GM13977 (cell line): ENCODE measurements around the gene ST3GAL5.

Source experiments
- DNase-seq: peaks from one replicate; pipeline ENCODE4 v3.0.0; 2012; ENCODE audit warnings: low spot score
- in situ Hi-C: fragments of 300-500 bp; cut with MboI; formaldehyde crosslinking; loops from one replicate; pipeline ENCODE4 v1.12.0; 2022; ENCODE audit warnings: low sequenced_read_pairs, low pct_unique_long_range_greater_than_20kb, mixed read lengths, inconsistent platforms; ENCODE audit not compliant: unreplicated experiment
- TF ChIP-seq, protein P1 (sequence below): IDR thresholded peaks from 2 replicates; pipeline ENCODE4 v1.5.1; 2012; ENCODE audit warnings: mild to moderate bottlenecking, control low read depth; ENCODE audit not compliant: insufficient read depth; ENCODE audit errors: extremely low read depth, missing control alignments

Gene ST3GAL5

DNA sequence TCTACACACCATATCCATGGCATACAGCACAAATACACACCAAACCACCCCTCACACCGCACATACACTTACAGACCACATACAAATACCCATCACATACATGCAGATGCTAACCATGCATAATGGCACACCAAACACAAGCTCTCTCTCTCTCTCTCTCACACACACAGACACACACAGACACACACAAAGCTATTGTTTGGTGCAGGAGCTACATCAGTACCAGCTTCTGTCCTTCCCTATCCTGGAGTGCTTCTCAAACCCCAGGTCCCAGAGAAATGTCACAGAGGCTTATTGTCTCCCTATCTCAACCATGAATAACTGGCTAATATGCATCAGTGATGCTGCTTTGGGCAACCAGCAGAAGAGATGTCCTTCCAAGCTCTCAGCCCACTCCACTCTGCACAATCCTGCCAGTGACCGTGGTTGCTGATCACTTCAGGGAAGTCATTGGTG lies 36.5 kb upstream of the ST3GAL5 start:
- no peak for DNase-seq
- TF ChIP-seq, protein P1, sequence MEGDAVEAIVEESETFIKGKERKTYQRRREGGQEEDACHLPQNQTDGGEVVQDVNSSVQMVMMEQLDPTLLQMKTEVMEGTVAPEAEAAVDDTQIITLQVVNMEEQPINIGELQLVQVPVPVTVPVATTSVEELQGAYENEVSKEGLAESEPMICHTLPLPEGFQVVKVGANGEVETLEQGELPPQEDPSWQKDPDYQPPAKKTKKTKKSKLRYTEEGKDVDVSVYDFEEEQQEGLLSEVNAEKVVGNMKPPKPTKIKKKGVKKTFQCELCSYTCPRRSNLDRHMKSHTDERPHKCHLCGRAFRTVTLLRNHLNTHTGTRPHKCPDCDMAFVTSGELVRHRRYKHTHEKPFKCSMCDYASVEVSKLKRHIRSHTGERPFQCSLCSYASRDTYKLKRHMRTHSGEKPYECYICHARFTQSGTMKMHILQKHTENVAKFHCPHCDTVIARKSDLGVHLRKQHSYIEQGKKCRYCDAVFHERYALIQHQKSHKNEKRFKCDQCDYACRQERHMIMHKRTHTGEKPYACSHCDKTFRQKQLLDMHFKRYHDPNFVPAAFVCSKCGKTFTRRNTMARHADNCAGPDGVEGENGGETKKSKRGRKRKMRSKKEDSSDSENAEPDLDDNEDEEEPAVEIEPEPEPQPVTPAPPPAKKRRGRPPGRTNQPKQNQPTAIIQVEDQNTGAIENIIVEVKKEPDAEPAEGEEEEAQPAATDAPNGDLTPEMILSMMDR = no peak
- in situ Hi-C loops = no loop called here

DNA sequence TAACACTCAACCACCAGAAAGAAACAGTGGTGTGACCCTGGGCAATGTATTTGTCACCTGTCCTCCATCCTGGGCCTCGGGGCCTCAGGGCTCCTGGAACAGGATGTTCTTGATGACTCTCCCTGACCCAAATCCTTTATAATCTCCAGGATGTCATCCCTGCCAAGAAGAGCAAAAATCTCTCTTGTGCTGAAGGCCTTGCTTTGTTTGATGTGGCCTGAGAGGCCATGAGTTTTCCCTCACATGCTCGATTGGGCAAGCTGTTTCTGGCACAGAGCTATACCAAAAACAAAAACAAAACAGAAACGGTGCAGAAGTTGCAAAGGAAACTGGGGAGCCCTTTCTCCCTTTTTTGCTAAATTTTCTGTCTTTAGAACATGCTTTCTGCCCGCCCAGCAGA lies 35.7 kb upstream of the ST3GAL5 start:
- in situ Hi-C loops = no loop called here
- peak; percentile 36 for DNase-seq
- TF ChIP-seq, protein P1 = no peak

DNA sequence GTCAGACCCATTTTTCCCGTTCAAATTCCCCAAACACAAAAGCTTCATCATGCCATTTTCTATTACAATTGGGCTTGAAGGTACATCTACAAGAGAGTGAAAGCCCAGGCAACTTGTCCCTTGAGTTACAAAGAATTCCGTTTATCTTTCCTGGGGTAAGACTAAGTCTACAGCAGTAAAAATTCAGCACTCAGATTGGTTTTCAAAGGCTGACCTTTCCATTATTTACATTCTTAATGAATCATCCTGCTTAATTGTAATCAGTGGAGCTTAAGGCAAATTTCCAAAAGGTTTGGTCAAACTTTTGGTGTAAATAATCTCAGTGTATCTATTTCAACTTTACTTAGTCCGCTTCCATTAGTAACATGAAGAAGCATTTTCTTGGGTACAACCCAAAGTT lies 33.4 kb upstream of the ST3GAL5 start:
- in situ Hi-C loops = no loop called here
- TF ChIP-seq, protein P1 = no peak
- no peak for DNase-seq

DNA sequence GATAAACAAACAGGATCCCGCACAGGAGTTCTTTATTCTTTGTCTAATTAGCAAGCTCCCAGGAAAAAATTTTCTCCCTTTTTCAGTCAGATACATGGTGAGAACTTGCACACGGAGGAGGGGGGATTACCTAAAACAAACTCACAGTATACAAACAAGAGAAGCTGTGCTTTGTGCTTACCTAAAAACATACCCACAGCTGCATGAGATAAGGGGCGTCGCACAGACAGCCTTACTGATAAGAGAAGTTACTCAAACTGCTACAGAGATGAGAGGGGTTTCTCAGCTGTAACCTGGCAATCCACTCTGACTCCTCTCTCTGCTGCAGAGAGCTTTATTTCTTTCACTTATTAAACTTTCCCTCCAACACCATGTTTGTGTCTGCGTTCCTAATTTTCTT lies 32.9 kb upstream of the ST3GAL5 start:
- DNase-seq = no peak
- TF ChIP-seq, protein P1 = no peak
- in situ Hi-C loops = no loop called here

DNA sequence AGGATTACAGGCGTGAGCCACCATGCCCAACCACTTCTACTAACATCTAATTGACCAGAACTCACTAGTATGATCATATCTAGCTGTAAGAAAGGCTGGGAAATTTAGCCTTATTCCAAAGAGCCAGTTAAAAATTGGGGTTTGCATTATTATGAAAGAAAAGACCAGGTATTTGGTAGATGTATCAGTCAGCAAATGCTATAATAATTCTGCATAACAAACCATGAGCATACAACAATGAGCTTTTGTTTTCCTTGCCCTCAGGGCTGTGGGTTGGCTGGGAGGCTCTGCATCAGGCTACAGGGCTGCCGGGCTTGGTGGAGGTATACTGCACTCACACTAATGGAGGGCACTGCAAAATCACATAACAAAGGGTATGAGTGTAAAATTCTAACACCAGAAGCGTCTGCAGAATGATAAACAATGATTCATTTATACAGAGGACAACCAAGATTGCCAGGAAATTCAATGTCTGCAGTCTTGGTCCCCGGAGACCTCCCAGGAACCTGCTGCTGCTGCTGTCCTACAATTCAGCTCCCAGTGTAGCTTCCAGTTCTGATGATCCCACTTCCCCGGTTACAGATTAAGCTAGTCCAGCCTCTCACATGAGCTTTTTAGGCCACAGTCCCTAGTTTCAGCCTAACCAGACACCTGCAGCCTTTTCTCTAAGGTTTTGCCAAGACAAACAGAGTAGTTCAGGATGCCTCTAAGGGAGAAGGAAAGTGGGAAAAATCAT lies 32.2 kb upstream of the ST3GAL5 start:
- no peak for DNase-seq
- in situ Hi-C loops = no loop called here
- TF ChIP-seq, protein P1 = no peak

DNA sequence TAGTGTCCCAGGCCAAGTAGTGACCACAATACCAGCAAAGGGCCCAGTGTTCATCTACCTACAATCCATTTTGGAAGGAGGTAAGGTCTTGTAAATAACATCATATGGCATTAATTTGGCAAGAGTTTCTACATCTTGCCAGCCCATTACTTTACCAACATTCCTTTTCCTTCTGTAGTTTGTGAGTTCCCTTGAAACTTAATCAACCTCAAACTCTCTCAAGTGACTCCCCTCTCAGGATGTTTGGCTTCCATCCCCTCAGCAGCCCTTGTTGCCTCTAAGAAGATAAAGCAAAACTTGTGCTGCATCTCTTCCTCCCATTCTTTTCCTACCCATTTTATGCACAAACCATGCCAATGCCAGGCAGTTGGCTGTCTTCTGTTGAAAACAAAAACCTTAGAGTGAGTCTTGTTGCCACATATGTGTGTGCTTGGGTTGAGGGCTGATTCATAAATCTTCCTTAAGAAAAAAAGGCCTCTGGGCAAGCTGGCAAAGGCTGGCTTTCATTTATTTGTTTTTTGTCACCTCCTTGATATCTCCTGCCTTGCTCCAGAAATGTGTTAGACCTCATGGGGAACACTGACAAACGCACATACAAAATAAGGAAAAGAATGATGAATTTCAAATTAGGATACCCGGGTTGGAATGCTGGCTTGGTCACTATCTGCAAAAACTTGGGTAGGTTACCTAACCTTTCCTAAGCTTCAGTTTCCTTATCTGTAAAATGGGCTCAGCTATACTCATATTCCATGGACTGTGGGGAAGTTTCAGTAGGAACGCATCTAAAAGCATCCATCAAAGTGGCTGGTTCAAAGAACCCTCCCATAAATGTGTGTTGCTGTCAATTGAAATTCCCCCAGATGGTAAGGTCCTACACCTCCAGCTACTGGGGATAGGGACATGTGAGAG lies 29.4 kb upstream of the ST3GAL5 start:
- TF ChIP-seq, protein P1 = no peak
- in situ Hi-C loops = no loop called here

More for the DNA sequence above, 29.4 kb upstream of the ST3GAL5 start:
- DNase-seq = no peak
